GM18519 (cell line): ENCODE measurements around the gene PHF24.

ENCODE experiments used
- ATAC-seq: cut with Tn5 transposase; IDR thresholded peaks from one replicate; pipeline ENCODE4 v1.9.1; 2021; ENCODE audit warnings: mild to moderate bottlenecking, moderate library complexity; ENCODE audit not compliant: unreplicated experiment, low FRiP score

PHF24 gene

DNA sequence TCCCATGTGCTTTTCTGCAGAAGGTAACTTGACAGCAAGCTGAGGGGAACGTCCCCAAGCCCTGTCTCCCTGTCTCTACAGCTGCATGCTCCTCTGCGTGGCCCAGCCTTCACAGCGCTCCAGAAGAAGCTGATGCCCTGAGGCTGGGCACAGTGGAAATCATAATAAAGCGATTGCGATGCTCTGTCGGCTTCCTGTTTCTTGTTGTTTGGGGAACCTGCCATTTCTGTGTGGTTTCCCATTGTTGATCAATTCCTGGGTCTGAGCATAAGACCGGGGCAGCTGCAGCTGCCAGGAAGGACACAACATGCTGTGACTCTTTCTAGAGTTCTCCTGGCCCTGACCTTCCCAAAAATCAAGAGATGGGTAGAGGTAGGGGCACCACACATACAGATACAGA lies 24.3 kb downstream of the PHF24 start:
- no peak for ATAC-seq

DNA sequence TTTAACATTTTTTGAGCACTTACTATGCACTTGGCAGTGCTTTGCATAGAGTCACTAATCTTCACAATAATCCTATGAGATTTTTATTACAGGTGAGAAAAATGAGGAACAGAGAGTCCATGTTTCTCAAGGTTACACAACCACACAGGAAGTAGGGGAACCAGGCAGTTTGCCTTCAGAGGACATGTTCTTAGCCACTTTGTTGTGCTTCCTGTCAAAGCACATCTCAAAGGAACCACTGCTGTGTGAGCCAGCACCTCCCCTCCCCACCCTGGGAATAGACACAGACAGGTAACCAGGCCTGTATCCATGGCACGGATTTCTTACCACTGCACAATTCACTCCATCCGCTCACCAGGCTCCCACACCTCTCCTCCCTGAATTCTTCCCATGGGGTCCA lies 25.1 kb downstream of the PHF24 start:
- ATAC-seq: peak; percentile 51

DNA sequence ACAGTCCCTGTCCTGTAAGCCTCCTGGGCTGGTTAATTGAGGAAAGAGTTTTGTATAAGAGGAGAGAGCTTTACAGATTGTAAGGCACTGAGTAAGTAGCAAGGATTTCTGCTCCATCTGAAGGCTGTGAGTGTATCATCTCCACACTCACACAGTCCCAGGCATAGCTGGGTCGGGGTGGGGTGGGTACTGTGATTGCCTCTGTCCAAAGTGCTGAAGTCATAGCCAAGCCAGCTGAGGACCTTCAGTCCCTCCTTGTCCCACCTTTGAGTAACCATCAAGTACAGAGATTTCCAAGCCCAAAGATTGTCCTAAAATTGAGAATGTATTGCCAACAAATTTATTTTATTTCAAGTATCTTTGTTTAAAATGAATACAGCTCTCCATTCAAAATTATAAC lies 26.0 kb downstream of the PHF24 start:
- ATAC-seq: no peak

DNA sequence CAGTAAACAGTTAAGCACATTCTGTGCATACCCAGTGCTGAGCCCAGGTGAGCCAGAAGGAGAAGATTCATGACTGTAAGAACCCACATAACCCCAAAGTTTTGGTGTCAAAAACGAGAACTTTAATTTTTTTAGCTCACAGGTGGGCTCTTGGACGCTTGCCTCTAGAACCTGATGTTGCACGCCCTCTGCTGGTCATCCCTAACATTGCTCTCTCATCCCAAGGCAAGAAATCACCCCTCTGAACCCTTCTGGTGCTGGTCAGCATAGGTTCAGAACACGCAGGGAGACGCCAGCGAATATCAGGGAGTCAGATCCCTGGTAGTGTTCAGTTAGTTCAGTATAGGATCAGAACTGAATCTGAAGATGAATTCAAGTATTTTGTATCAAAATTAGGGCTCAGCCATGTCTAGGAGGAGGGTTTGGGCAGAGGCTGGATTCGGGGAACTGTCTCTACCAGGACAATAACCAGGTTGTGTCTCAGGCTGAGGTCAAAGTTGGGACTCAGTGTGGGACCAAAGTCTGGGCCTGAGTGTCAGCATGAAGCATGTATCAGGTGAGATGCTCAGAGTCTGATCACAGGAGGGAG lies 27.3 kb downstream of the PHF24 start:
- ATAC-seq: no peak

DNA sequence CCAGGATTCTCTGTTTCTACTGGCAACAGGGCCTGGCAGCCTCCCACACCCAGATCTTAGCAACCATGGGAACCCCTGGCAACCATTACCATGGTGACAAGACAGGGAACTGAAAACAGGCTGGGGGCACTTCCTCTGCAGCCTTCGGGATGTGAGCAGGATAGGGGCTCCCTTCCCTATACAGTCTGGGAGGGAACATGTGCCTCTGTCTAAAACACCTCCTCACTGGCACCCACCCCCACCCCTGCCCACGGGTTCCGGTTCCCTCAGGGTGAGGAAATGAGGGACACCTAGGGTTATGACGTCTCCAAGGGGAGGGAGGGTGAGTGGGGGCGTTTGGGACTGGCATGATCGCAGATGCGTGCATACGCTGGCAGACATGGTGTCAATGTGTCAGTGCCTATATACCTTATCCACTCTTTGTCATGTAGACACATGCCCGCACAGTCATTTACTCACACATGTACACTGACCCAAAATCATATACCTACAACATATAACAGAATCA lies 28.5 kb downstream of the PHF24 start:
- no peak for ATAC-seq

DNA sequence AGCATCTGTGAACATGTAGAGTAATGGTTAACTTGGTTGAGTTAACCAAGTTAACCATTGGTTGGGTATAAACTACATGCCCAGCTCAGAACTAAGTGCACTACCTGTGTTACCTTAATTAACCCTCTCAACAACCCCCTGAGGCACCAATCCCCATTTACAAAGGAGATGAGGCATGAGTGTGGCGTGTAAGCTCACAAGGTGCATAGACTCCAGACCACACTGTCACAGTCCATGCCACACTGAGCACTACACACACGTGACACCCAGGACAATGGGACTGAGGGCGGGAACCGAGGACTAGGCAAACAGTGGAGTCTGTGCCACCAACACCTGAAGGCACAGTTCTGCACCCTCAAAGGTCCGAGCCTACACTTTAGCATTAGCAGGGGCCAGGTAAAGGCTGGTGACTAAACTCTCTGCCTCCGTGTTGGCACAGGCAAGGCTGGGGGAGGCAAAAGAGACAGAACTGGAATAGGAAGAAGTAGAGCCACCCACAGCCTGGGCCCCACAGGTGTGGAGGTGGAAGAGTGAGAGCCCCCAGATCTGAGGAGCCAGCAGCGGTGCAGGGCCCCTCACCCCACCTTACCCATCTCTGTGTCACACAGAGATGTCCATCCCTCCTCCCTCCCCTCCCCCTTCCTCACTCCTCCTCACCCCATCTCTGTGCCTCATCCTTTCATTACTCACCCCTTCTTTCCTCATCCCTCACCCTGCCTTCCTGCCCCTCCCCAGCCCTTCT lies 29.2 kb downstream of the PHF24 start:
- ATAC-seq: no peak

DNA sequence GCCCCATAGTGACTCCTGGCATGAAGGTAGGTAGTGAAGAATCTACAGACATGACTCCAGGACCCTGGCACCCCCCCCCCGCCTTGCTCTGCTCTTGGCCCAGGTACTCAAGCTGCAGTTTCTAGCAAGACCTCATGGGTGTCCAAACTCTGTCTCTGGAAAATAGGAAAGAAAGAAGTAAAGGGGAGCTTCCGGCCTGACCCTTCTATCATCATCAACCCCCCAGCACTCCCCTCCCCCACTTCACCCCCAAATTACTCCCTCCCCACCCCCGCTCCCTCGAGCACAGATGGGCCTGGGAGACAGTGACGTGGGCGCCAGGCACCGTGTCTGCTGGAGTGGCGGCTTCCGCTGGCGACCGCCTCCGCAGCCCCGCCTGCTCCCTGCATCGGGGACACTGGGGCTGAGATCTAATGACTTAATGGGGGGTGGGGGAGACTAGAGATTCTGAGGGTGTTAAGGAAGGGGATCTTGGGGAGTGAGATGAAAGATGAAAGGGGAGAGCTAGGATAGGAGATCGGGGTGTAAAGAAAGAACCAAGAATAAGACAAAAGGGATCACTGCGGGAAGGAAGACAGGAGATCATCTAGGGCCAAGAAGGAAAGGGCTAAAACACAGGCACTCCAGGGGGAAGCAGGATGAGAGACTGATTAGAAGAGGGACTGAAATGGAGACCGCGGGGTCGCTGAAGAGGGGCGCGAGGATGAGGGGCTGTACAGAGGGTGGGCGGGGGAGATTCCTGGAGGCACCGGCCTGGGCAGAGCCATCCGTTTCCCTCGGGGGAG lies 30.3 kb downstream of the PHF24 start:
- ATAC-seq: no peak

DNA sequence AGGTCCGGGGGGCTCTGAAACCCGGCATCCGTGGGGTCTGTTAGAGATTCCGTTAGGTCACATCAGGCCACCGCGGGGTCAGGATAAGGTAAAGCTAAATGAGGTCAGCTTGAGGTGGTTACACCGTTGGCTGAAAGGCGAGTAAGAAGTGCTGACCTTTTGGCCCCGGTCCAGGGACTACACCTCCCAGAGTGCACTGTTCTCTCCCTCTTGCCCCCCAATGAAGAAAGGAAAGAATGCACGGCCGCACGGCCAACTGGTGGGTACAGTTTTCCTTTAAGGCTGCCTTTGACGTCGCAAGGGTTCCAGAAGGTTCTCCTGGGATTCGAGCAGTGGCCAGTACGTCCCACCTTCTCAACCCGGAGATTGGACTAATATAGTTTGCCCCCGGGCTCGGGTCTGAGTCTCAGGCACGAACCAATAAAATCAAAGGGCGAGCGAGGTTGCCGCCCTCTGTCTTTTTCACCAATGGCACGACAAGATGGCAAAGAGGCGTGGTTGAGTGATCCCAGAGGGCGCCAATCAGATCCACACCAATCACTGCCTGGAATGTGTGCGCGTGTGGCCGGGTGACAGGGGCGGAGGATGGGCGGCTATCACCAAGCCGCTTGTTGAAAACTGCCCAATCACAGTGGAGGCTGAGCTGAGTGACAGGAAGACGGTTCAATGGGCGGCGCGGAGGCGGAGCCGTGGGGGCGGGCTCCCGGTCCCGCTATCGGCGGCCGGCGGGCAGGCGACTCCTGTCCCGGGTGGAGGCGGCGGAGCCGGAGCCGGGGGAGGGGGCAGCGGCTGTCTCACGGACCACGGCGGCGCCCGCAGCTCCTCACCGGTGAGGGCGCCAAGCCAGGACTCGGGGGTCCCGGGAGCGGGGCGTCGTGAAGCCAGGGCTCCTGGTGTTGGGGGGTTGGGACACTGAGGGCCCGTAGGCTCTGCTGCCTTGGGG lies 31.2 kb downstream of the PHF24 start, which contains the start of gene DNAJB5:
TSS of gene DNAJB5 (plus strand) at position 743 of the 943 bp plus-strand sequence. CDS start 886 bp downstream, outside the sequence.
- peak; percentile 82 for ATAC-seq

DNA sequence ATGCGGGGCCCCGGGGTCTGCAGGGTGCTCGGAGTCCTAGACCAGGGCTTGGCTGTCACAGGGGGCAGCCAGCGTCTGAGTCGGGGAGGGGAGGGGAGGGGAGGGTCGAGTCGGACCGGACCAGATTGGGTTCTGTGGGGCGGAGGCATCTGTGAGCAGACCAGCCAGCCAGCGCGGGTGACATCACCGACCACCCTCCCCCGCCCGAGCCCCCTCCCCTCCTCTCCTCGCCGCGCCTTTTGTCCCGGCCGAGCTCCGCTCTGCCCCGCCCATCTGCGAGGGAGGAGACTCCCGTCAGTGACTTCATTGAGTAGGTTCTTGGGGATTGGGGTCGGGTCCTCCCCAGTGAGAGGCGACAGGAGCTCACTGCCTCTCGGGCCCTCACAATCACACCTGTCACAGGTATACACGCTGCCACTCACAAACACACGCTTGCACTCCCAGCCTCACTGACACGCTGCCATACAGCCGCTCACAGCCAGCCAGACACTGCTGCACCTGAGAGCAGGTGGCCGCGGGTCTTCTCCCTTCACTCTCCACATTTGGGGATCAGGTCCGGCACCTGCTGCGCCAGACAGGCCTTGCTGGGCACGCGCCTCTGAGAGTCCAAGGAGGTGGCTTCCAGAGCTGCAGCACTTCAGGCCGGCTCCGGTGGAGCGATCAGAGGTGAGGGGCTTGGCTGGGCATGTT lies 32.0 kb downstream of the PHF24 start:
- no peak for ATAC-seq

DNA sequence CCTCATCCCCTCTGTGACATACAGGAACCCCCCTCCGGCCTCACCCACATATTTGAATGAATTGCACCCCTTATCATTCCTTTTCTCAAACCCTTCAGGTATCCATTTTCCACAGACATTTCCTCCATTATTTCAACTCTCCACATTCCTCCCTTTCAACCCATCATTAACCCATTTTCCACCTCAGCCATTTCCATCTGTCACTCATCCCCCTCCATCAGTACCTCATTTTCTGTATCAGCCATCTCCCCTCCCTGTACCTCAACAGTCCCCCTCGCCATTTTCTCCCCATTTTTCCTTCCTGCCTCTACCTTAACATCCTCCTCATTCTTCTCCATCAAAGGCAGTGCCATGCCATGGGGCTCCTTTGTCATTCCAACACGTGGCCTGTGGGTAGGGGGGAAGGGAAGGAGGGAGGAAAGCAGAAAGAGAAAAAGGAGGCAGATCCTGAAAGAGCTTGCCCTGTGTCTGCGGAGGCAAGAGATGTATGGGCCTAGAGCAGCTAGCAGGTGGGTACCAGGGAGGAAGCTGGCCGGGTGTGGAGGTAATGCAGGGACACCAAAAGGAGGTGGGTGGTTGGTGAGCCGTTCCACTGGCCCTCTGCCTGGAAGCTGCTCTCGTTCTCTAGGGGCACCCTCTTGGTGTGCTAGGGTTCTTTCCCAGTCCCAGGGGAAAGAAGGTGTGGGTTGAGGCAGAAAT lies 33.0 kb downstream of the PHF24 start:
- no peak for ATAC-seq

DNA sequence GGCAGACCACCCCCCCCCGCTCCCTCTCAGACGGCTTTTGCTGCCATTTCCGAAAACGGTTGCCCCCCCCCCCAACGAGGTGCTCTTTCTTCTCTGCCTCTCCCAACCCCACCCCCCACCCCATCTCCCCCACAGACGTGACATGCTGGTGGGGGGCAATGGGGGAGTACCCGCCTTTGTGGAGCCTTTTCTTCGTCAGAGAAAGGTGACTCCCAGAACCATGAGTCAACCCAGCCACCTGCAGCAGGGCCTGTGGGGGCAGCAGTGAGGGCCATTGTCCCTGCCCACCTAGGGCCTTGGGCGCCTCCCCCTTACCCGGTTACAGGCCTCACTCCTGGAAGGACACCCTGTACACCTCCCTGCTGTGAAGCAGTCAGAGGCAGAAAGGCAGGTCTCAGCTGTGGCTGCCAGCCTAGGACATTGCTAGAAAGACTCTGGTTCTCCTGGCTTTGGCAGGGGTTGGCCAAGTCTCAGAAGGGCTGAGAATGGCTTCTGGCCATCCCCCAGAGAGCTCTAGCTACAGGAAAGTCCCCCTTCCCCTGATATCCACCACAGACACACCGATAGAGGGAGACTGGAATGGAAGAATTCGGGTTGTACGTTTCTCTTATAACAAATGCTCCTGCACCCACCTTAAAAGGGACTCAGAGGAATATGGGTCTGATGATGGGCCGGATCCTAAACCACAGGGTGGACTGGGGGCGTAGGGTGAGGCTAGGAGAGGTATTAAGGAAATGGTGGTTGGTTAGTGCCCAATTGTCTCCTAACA lies 33.7 kb downstream of the PHF24 start:
- no peak for ATAC-seq

DNA sequence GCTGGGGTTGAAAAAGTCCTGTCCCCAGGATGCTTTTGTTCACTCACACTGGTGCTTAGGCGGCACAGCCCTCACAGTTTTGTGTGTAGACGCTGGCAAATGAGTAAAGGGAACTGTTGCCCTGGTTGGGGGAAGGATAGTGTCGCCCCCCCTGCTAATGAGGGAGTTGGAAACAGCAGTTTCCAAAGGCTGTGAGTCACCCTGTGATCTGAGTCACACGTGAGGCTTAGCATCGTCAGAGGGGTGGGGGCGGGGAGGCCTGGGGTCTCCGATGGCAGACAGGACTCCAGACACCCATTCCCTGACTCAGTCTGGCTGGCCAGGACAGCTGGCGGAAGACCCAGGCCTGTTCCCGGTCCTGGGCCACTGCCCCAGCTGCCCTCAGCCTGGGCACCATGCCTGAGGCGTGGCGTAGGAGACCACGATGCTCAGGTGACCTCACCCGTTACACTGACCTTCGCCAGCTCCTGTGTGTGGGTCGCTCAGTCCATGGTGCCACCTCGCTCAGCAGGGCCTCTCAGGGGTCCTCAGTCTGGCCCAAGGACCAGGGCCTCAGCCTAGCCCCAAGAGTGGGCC lies 34.4 kb downstream of the PHF24 start:
- no peak for ATAC-seq

DNA sequence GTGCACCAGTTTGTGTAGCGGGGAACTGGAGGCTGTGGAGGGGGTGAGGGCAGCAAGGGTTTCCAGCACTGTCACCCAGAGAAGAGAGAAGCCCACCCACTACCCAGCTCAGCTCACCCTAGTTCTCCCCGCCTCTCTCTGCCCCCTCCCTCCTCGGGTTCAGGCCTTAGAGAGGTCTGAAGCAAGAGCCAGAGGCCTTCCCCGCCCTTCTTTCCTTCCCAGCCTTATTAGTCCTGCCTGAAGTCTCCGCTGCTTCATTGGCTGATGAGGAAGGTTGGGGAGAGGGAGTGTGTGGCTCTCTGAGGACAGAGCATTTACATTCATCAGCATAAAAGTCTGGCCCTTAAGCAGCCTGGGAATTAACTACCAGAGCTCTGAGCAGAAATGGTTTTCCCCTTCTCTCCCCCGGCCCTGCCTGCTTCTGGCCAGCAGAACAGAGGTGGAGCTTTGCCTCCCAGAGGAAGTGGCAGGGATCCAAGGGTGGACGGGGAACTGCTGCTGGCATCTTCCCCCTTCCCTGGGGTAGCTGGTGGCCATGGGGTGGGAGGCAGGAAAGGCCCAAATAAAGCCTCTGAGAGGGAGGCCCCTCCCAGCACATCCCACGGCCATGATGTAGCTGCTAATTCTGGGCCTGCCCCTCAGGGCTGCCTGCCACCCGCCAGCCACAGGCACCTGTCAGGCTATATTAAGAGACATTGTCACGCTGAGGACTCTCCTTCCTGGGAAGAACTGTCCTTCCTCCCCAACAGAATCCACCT lies 35.6 kb downstream of the PHF24 start:
- ATAC-seq: no peak

DNA sequence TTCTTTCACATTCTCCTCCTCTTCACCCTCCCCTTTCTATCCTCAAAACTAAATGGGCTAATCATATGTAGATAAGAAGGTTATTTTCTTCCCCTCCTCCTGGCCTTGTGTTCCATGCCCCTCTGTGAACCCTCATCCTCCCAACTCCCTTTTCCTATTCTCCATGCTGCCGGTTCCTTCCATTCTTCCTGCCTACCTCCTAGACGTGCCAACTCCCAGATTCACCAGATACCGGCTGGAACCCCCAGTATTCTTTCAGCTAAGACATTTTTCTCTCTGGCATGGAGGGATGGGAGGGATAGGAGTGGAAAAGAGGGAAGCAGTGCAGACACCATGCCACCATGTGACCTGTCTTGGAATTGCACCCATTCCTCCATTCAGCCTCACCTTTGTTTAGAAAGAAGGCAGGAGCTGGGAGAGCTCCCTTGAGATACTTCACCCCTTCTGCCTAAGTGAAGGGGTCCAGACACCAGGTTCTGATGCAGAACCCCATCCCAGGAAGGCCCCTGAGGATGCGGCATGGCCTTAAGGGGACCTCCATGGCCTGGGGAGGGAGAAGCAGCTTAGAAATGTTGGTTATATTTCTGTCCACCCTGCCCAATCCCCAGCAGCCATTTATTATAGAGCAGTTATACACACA lies 36.3 kb downstream of the PHF24 start:
- no peak for ATAC-seq

DNA sequence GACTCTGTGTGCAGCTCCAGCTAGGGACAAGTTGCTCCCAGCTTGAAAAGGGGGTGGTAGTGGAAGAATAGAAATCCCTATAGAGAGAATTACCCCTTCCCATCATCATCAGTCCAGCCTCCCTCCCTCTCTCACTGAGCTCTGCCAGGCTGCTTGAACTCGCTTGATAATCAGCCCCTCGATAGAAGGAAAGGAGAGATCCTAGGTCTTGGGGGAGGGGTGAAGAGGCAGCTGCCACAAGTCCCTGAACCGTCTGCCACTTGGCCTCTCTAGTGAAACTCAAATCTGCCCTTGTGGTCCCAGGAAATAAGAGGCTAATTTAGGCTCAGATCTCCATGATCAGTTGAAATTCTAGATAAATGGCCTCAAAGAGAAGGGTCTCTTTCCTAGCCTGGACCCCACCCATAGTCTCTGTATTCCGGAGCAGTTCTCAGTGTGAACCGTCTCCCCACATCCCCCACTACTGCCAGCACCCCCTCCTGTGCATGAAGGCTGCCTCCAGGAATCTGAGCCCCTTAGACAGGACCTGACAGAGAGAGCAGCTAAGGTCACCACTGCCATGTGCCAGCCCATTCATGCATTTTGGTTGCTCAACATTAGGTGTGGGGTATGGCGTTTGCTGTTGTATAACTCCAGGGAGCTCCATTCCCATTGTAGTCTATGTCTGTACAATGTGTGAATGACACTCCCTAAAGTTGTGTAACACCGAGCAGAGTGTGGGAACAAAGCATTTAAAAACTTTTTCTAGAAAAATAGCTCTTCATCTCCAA lies 37.0 kb downstream of the PHF24 start:
- no peak for ATAC-seq

DNA sequence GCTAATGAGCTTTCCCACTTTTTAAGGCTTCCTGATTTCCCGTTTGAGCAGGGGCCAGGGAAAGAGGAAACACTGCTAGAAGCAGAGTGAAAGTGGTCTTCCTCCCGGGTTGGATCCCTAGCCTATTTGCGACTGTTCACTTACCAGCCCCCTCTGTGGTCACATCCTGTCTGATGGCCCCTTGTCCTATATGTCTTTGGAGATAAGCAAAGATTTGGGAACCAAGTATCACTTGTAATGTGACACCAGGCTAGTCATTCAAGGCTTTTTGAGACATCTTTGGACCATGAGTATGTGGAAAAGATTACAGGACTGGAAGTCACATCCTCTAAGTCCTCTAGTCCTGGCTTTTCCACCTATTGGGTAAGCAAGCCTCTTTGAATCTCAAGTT lies 37.6 kb downstream of the PHF24 start:
- ATAC-seq: no peak
